Activated gamma-delta T cell treated with Interleukin-2 at 50 U/mL for 16 hours (primary cell): ENCODE results near the gene AXIN2.
A peak's percentile ranks its signal among the peaks of the same experiment; 100 is the strongest.

Source experiments
- DNase-seq: peaks from one replicate; pipeline ENCODE4 v3.0.0-alpha.2; 2020

Gene AXIN2

DNA sequence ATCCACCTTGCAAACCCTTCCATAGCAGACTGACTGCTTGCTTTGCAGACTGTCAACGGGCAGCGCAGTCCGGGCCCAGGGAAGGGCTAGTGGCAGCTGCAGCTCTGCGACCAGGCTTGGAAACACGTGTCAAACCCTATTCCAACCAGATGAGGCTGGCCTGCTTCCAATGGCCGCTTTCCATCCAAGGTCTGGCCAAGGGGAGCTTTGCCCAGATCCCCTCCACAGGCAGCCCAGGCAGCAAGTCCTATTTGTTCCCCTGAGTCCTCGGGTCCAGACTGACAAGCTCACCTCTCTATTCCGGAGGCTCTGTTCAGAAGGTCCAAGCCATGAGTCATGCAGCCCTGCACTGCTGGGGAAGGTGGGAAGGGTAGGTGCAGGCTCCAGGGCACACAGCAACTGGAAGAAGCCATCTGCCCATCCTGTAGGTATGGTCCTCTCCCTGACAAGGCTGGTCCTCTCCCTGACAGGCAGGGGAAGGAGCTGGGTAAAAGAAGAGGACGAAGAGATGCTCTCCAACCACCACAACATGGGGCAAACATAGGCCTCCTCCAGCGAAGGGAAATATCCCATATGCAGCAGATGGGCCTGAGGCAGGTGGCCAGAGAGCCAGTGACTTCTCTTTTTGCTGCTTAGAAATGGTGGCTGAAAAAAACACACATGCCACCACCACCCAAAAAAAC is 22.6 kb upstream of the AXIN2 start:
- DNase-seq: no peak

DNA sequence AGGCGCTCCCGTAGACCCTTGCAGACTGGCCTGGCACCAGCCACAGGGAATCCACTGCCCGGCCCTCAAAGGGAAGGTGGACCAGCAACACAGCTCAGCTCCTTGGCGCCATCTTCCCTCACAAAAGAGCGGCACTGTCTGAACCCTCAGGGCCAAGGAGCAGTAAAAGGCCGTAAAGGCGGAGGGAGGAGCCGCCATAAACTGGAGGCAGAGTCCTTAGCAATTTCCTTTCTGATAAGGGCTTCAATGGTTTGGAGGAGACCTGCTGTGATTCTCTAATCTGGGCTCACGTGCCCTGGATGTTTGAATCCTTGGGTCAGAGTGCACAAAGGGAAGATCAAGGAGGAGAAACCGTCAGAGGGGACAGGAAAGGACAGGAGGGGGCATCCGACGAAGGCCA is 15.5 kb upstream of the AXIN2 start:
- no peak for DNase-seq

DNA sequence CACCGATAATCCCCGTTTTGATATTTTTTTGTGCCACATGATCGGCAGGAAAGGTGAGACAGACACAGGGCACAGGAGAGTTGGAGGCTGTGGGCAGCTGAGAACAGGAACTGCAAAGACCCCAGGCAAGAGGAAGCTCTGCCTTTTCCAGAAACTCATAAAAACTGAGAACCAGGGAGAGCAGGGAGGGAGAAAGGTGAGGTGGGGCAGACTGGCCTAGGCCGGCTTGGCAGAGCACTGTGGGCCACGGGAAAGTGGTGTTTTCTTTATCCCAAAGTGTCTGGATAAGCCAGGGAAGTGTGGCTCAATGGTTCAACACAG is 11.8 kb upstream of the AXIN2 start:
- DNase-seq: no peak

DNA sequence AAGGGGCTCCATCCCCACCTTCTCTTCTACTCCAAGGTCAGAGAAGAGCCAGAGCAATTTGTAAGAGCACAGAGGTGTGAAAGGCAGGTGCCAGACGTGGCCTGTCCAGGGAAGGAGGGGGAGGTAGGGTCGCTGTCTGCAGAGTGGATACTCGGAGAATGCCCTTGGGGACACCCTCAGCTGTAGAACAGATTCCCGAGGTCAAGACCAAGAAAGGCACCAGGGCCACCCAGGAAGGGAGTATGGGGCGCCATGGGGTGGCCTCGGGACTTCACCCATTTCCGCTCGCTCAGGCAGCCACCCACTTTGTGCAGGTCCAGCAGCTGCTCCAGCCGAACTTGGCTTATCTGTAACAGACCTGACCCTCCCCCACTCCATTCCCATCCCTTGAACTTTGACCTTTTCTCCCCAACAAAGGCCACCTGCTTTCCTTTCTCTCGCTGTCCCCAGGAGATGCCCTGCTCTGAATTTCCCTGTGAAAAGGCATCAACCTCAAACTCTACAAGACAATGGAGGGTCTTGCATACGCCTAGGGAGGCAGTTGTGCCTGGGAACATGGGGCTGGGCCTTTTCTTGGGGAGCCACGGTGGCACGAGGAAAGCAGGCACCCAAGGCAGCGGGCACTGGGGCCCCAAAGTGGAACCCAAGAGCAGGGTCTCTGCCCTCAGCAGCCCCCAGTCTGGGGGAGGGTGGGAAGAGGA is 11.3 kb upstream of the AXIN2 start:
- no peak for DNase-seq

DNA sequence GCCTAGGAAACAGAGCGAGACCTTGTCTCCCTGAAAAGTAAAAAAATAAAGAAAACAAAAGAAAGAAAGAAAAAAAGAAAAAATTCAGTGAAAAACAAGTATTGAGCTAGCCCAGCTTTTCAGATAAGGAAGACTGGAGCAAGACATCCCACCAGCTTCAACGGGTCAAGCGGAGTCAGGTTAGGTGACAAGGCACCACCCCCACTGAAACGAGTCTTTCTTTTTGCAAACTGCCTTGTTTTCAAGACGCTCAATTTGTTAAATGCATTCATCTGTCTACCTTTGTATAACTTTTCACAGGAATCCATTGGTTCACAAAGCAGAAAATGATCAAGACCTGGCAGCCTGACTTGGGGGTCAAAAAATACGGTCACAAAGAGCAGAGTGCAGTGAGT is 10.7 kb upstream of the AXIN2 start:
- DNase-seq: no peak

DNA sequence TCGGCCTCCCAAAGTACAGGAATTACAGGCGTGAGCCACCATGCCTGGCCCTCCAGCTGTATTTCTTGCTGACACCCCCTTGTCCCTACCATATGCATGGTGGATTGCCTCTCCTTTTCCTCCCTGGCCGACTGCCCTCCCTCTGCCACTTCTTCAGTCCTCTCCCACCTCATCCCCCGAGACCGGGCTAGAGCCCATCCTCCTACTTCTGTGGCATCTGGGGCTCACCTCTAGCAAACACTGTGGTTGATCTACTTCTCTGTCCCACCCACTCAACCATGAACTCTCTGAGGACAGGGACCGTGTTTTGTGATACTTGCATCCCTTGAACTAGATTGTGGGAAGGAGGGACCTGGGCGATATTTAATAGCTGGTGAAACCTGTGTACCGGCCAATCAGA is 7.5 kb upstream of the AXIN2 start:
- no peak for DNase-seq

DNA sequence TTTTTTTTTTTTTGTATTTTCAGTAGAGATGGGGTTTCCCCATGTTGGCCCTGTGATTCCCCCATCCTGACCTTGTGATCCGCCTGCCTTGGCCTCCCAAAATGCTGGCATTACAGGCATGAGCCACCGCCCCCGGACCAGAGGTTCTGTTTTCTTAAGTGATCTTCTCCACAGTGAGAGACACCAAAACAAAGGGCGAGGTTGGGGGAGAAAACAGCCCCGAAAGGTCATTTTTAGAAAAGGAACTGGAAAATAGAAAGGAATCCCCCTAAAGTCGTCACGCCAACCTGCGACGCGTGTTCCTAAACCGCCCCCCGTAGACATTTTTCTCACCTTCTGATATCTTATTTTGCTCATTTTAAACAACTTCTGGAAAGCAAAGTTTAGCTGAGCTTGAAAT is 6.1 kb upstream of the AXIN2 start:
- DNase-seq: no peak

DNA sequence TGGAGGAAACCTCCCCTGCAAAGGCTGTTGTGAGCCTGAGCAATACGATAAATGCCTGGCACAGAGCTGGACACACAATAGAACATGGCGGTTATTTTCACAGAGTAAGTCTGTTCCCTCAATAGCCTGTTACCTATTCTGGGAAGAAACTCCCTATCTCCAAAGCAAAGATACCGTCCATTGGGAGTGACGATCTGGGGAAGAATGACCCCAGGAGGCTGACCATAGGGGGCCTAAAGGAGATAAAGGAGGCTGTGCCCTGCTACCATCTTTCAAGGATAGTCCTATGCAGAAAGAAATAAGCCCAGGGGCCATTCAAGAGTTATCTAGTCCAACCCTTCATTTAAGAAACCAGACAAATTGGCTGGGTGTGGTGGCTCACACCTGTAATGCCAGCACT is 4.1 kb upstream of the AXIN2 start:
- no peak for DNase-seq

DNA sequence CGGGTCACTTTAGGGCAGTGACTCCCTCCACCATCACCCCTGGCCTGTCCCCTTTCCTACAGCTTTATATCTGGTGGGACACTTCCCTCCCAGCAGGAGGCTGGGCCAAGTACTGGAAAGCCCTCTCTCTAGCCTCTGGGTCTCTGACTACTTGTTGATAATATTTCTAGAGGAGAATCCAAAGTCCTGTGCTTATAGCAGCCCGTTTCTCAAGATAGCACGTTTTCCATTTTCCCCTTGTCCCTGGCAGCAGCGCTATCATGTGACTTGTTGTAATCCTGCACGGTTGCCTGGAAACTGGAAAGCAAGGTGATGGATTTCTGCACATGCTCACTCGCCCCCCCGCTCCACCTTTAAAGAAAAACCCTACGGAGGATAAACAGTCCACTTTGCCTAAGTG is 3.3 kb upstream of the AXIN2 start:
- DNase-seq: no peak

DNA sequence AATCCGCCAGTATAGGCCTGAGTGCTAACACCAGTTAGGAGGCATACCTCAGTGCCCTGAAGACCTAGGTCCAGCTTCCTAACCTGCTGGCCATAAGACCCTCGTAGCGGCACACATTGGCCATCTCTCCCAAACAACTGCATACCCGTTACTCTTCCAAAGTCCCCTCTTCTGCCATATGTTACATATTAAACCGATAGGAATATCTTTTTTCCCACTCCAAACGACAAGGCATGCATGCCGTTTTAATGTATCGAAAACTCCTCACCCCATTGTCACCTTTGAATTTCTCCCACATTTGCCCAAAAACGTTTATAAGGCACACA is 721 bp upstream of the AXIN2 start:
- no peak for DNase-seq

DNA sequence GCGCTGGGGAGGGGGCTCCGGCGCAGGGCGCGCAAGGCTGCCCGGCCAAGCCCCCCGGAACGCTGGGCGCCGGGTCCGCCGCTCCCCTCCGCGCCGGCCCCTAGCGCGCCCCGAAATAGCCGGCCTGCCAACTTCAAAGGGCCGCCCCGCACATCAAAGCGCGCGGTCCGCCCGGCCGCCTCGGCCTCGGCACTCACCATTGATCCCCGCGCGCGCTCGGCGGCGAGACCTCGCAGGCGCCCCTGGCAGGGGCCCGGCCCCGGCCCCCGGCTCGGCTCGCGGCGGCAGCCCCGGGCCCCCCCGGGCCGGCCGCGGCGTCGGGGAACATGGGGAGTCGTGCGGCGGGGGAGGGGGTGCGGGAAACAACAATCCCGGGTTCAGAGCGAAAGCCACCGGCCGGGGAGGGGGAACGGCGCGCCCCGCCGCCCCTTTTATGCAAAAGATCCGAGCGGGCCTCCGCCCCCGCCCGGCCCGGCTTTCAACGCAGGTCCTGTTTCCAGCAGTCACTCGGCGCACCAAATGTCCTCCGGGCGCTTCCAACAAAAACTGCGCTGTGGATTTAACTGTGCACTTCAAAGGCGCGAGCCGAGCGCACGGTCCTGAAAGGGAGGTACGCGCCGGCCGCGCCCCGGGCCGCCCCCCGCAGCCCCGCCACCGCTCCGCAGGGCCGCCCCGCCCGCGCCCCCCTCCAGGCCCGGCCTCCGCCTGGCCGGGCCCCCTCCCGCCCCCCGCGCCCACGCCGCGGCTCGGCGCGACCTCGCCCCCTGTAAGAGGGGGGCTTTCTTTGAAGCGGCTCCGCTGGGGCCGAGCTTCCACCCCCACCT is 608 bp downstream of the AXIN2 start:
- peak; percentile 61 for DNase-seq

DNA sequence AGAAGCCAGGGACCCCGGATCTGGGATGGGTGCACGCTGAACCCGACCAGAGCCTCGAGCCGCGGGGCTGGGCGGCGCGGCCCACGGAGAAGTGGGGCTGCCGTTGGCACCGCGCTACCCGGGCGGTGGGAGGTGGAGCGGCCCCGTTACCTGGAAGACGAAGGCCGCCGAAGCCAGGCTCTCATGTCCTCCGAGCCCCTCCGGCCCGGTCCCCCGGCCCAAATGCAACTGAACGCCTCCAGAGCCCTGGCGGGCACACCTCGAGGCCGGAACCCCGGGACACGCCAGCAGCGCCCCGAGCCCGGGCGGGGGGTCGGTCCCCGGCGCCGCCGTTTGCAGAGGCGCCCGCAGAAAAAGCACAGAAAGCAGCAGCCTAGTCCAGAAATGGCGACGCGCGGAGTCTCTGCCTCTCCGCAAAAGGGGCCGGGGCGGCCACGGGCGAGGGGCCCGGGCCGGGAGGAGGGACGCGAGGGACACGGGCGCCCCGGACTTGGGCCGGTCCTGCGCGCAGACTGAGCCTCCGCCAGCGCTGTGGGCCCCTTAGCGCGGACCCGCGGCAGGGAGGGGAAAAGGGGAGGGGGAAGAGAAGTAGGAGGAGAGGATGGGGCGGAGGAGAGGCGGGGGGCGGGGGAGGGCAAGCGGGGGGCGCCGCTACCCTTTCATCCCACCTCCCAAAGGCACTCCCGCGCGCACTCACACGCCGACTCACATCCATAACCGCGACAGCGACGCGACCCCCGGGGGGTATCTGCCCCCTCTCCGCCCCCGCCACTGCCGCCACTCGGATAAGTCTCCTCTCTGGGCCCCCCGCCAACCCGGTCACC is 1.4 kb downstream of the AXIN2 start:
- DNase-seq: no peak

DNA sequence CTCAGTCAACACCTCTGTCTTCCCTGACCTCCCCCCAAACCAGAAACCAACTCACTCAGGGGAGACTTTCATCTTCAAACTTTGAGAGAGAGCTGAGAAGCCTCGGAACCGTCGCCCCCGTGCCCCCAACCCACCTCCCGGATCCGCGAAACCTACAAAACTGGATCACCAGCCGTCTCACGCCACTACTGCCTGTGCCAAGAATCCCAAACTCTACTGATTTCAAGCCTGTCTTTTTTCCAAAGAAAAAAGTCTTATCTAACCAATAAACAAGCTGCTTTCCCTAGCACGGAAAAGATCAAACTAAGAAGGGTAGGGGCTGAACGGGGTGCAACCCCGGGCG is 2.0 kb downstream of the AXIN2 start:
- DNase-seq: no peak

DNA sequence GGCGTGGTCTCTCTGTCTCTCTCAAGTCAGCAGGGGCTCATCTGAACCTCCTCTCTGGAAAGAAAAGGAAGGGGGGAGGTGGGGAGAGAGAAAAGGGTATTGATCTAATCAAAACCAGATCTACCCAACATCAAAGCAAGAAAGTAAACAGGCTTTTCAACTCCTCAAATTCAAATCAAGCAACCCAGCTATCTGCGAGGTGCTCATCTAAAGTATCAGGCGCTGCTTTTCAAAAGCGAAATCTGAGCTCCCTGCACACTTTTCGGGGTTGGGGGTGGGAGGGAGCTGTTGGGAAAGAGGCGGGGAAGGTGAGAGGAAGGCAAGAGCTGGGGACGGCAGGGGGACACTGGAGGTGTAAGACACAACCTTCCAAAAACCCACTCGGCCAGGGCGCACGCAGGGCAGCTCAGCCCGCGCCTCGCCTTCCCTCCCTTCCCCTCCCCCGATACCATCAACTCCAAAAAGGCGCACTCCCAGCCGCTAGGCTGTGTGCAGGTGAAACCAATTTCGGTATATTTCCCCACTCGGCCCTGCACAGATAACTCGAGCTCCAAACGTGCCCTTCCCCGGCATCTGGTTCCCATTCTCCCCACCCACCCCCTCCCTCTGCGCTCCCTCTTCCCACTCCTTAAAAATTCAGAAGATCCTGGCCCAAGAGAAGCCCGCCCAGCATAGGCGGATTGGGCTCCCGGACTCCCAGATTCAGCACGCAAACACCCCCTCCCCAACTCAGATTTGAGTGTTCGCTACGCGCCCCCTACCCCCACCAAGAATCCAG is 2.6 kb downstream of the AXIN2 start:
- no peak for DNase-seq

DNA sequence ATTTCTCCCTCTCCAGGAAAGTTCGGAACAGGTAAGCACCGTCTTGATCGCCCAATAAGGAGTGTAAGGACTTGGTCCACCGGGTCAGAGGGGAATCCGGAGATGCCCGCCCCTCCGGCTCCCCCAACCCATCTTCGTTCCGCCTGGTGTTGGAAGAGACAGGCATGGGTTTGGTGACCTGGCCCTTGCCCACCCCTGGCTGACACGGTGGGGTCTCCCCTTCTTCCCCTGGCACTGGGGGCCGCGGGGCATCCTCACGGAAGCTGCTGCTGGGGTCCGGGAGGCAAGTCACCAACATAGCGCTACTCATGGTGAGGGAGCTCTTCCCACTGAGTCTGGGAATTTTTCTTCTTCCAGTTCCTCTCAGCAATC is 3.2 kb downstream of the AXIN2 start:
- DNase-seq: no peak

DNA sequence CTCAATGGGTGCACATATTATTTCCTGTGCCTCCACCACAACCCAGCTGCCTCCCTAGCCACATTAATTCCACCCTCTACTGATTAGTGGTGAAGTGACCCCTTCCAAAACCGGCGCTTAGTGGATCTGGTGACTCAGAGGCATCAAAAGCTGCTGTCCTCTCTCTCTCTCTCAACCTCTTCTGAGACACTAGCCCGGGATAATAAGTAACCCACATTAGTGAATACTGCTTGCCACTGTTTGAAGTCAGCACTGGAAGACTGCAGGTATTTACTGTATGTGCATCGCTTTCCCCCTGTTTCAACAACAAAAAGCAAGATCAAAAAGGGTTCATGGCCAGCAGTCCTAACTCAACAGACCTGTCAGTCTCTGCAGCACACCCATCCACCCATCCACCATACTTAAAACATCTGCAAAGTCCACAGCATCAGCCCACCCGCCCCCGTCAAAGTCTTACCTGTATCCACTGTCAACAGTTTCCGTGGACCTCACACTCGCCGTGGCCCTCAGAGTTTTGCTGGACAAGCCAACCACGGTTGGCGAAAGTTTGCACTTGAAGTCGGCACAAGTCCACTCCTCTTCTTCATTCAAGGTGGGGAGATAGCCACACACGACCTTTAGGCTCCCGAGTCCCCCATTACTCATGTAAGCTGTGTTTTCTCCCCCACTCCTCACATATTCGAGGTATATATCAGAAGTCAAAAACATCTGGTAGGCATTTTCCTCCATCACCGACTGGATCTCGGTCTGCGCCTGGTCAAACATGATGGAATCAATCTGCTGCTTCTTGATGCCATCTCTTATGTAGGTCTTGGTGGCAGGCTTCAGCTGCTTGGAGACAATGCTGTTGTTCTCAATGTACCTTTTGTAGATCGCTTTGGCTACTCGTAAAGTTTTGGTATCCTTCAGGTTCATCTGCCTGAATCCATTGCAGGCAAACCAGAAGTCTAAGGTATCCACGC is 3.8 kb downstream of the AXIN2 start:
- peak; percentile 23 for DNase-seq

DNA sequence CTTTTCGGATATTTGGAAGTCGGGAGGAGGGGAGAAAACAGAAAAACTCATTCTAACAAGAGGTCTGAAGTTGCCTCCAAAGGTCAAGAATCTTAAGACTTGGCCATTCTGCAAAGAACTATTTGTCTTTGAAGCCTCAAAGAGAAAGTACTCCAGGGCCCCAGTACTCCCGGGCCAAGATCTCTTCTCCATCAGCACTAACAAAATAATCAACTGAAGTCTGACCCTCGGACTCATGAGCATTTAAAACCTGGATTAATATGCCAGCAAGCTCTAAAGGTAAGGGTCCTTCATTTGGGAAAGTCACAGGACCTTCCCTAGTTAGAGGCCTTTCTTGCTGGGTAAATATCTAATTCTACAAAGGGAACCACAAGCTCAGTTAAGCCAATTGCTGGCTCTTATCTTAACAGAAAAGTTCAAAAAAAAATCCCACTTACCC is 4.5 kb downstream of the AXIN2 start:
- no peak for DNase-seq

DNA sequence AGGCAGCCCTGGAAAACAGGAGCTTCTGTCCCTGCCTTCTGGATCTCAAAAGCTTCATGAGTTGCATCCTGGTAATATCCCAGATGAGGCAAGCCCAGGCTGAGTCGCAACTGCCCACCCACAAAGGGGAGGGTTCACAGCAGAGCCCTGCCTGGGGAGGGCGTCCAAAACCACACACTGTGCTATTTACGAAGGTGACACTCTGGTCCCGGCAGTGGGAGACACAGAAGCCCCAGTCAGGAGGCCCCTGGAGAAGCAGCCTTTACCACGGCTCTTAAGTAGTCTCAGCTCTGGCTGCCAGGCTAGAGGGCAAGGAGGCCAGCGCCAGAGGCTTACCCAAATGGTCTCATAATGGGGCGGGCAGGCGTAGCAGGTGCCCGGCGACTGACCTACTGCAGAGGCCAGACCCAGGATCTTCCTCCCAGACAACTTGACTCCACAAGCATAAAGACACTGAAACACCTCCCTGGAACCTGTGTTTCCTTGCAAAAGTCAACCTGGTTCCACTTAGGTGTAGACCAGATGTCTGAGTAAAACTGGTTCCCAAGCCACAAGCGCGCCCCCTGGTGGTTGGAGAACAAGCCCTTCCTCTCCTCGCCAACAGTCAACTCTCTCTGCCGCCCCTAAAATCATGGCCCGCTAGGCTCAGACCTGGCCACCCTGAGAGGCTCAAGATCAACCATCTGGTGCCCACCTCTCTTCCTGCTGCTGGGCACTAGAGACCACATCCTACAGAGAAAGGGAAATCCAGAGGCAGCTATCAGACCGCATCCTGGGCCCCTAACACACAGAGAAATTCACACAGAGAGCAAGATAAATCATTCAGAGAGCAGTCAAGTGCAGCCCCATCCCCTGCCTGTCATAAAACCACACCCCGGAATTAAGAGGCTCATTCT is 5.2 kb downstream of the AXIN2 start:
- peak; percentile 93 for DNase-seq

DNA sequence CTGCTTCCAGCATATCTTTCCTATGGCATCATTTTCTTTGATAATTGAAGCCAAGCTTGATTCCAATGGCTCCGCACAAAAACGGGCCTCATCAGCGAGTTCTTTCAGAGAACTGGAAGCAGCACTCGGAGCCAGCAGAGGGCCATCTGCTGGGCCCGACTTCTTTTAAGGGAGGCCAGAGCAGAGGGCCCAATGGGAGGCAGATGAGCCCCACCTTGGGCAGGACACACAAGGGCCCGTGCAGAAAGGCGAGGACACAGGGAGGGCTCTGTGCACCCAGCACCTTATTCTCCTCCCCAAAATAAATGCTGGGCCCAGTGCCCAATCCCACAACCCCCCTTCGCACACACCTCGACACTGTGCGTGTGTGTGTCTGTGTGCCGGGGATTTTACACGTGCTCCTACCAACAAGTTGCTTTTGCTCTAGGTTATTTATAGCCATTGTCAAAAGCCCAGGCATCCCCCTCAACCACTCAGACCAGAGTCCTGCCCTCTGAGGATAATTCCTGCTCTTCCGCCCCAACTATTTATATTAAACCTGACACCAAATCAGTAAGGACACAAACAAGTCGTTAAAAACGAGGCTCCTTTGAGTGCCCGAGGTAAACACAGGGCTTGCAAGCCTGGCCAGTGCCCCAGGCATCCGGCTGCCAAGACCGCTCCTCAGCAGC is 6.8 kb downstream of the AXIN2 start:
- DNase-seq: no peak
